Stimulated activated CD4-positive, alpha-beta T cell treated with anti-CD3 and anti-CD28 coated beads, Interleukin-12 subunit alpha, Interleukin-12 subunit beta, amount 100 ng/mL, for 4 hours (primary cell): ENCODE results near the gene XYLT2.
"Not testable (repeated sequence)": the region's sequence is repeated elsewhere in the genome, so short reads cannot be mapped to it uniquely, and the experiment has no call there.

Experiments used
- DNase-seq: peaks from one replicate; pipeline ENCODE4 v3.0.0-alpha.2; 2020

Gene XYLT2

GRCh38 chr17:50345432-50346312 lies at the start of gene XYLT2:
XYLT2 (plus strand) TSS chr17:50346126; CDS start chr17:50346141, 15 bp downstream.
- DNase-seq, result peak; percentile 94

GRCh38 chr17:50297407-50297865 lies 48.5 kb upstream of the XYLT2 start:
- DNase-seq, result peak; percentile 74

GRCh38 chr17:50298018-50298417 lies 47.9 kb upstream of the XYLT2 start:
- DNase-seq, result no peak

GRCh38 chr17:50299776-50300175 lies 46.1 kb upstream of the XYLT2 start:
- no peak for DNase-seq

GRCh38 chr17:50300824-50301223 lies 45.1 kb upstream of the XYLT2 start:
- DNase-seq, result not testable (repeated sequence)

GRCh38 chr17:50301891-50302584 lies 43.9 kb upstream of the XYLT2 start:
- DNase-seq, result no peak

GRCh38 chr17:50303051-50303450 lies 42.9 kb upstream of the XYLT2 start:
- no peak for DNase-seq

- no peak for DNase-seq
These were observed 42.3 kb upstream of the XYLT2 start for GRCh38 chr17:50303596-50303995.

- no peak for DNase-seq
These were observed 41.0 kb upstream of the XYLT2 start for GRCh38 chr17:50304781-50305404.

- DNase-seq, result no peak
These were observed 38.3 kb upstream of the XYLT2 start for GRCh38 chr17:50307654-50308053.

GRCh38 chr17:50308666-50309065 lies 37.3 kb upstream of the XYLT2 start:
- no peak for DNase-seq

GRCh38 chr17:50310455-50311111 lies 35.3 kb upstream of the XYLT2 start:
- DNase-seq, result no peak

GRCh38 chr17:50311112-50311460 lies 34.8 kb upstream of the XYLT2 start:
- DNase-seq, result no peak

GRCh38 chr17:50311483-50311882 lies 34.4 kb upstream of the XYLT2 start:
- DNase-seq, result no peak

GRCh38 chr17:50312308-50312707 lies 33.6 kb upstream of the XYLT2 start:
- no peak for DNase-seq

GRCh38 chr17:50314456-50315011 lies 31.4 kb upstream of the XYLT2 start:
- no peak for DNase-seq

- no peak for DNase-seq
These were observed 29.8 kb upstream of the XYLT2 start for GRCh38 chr17:50316016-50316587.

- not testable (repeated sequence) for DNase-seq
These were observed 29.3 kb upstream of the XYLT2 start for GRCh38 chr17:50316660-50317059.

- no peak for DNase-seq
These were observed 28.8 kb upstream of the XYLT2 start for GRCh38 chr17:50317121-50317520.

- no peak for DNase-seq
These were observed 27.2 kb upstream of the XYLT2 start for GRCh38 chr17:50318501-50319285.

GRCh38 chr17:50319306-50320004 lies 26.5 kb upstream of the XYLT2 start:
- DNase-seq, result no peak
